ENCODE measurements around the gene NRP1.

DNA sequence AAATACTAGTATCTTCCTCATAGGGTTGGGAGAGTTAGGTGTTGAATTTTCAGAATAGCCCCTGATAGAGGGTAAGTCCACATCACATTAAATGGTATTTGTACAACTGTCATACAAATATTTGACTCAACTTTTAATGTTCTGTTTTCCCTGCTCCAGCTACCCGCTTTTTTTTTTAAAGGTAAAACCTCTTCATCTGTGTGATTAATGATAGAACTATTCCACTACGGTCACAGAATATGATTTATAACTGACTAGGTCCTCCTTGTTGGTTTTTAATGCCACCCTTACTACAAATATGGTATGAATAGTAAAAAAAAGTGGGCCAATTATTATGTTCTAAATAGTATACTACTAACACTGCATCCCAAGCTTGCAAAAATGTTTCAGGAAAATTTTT lies 15.6 kb upstream of the NRP1 start:
- TF ChIP-seq, protein P1, sequence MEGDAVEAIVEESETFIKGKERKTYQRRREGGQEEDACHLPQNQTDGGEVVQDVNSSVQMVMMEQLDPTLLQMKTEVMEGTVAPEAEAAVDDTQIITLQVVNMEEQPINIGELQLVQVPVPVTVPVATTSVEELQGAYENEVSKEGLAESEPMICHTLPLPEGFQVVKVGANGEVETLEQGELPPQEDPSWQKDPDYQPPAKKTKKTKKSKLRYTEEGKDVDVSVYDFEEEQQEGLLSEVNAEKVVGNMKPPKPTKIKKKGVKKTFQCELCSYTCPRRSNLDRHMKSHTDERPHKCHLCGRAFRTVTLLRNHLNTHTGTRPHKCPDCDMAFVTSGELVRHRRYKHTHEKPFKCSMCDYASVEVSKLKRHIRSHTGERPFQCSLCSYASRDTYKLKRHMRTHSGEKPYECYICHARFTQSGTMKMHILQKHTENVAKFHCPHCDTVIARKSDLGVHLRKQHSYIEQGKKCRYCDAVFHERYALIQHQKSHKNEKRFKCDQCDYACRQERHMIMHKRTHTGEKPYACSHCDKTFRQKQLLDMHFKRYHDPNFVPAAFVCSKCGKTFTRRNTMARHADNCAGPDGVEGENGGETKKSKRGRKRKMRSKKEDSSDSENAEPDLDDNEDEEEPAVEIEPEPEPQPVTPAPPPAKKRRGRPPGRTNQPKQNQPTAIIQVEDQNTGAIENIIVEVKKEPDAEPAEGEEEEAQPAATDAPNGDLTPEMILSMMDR (conservative IDR thresholded peaks at IDR 0.05; ENCODE audit: low read depth, low read length): no peak
- no peak for TF ChIP-seq EZH2 (IDR thresholded peaks at IDR 0.05; ENCODE audit: low read length, unreplicated experiment)

Measured in PC-3 (cell line).